GM10266 (cell line): ENCODE measurements around the gene MARCHF2.
A peak's percentile ranks its signal among the peaks of the same experiment; 100 is the strongest.
"Not testable (repeated sequence)": the region's sequence is repeated elsewhere in the genome, so short reads cannot be mapped to it uniquely, and the experiment has no call there.

Source experiments
- DNase-seq: peaks from one replicate; pipeline ENCODE4 v3.0.0; 2012; ENCODE audit errors: extremely low spot score
- CTCF ChIP-seq: IDR thresholded peaks from 2 replicates; pipeline ENCODE4 v1.5.1; 2012; ENCODE audit warnings: mild to moderate bottlenecking, low read depth; ENCODE audit not compliant: control insufficient read depth, insufficient read depth; ENCODE audit errors: missing control alignments

Gene MARCHF2

GRCh38 chr19:8429044-8429443 lies 15.9 kb downstream of the MARCHF2 start:
- DNase-seq = no peak
- TF ChIP-seq CTCF = no peak

- TF ChIP-seq CTCF = no peak
- no peak for DNase-seq
Observed at GRCh38 chr19:8429826-8430225, 16.7 kb downstream of the MARCHF2 start.

- TF ChIP-seq CTCF = no peak
- DNase-seq = no peak
Observed at GRCh38 chr19:8430650-8431049, 17.5 kb downstream of the MARCHF2 start.

- DNase-seq = no peak
- no peak for TF ChIP-seq CTCF
Observed at GRCh38 chr19:8438236-8438635, 25.1 kb downstream of the MARCHF2 start.

- no peak for TF ChIP-seq CTCF
- no peak for DNase-seq
Observed at GRCh38 chr19:8441725-8442544, 28.8 kb downstream of the MARCHF2 start.

- DNase-seq = not testable (repeated sequence)
Observed at GRCh38 chr19:8444140-8444676, 31.1 kb downstream of the MARCHF2 start.

- peak; percentile 98 for DNase-seq
- TF ChIP-seq CTCF = no peak
Observed at GRCh38 chr19:8444677-8445487, 31.8 kb downstream of the MARCHF2 start, which contains the start of gene HNRNPM. Gene HNRNPM (plus strand): TSS chr19:8444975. CDS start chr19:8444999, 24 bp downstream.
